Mesenchymal stem cell (in vitro differentiated cells and primary cell): ENCODE data around the gene FAM170B.

Source experiments
- DNase-seq: peaks from one replicate; pipeline ENCODE4 v3.0.0-alpha.2; 2013
- H2AFZ ChIP-seq: one replicate; pipeline ENCODE4 v1.6.1; 2013; ENCODE audit warnings: low read depth, mild to moderate bottlenecking, control low read depth, inconsistent platforms, low read length, moderate library complexity
- H2AK5ac ChIP-seq: 2 replicates; pipeline ENCODE4 v1.6.1; 2013; ENCODE audit warnings: low read length, moderate library complexity, mild to moderate bottlenecking, inconsistent platforms; ENCODE audit not compliant: severe bottlenecking
- H2BK120ac ChIP-seq: one replicate; pipeline ENCODE4 v1.6.1; 2013; ENCODE audit warnings: low read depth, mild to moderate bottlenecking, inconsistent platforms, low read length, moderate library complexity
- H2BK12ac ChIP-seq, 2 experiments: one replicate each; pipeline ENCODE4 v1.6.1; 2013; ENCODE audit warnings: inconsistent platforms in 2 of 2, low read length in 2 of 2, mild to moderate bottlenecking in 2 of 2, moderate library complexity in 2 of 2, control low read depth in 1 of 2
- H2BK15ac ChIP-seq: one replicate; pipeline ENCODE4 v1.6.1; 2013; ENCODE audit warnings: mild to moderate bottlenecking, low read depth, inconsistent platforms; ENCODE audit not compliant: poor library complexity, severe bottlenecking
- H2BK5ac ChIP-seq: 2 replicates; pipeline ENCODE4 v1.6.1; 2013; ENCODE audit warnings: low read depth, mild to moderate bottlenecking, low read length, control low read depth, inconsistent platforms; ENCODE audit not compliant: poor library complexity, severe bottlenecking
- H3K14ac ChIP-seq, 2 experiments: one replicate each; pipeline ENCODE4 v1.6.1; 2013; ENCODE audit warnings: inconsistent platforms in 2 of 2, low read length in 2 of 2, control low read depth in 1 of 2, mild to moderate bottlenecking in 1 of 2, moderate library complexity in 1 of 2
- H3K18ac ChIP-seq, 2 experiments: one replicate each; pipeline ENCODE4 v1.6.1; 2013; ENCODE audit warnings: inconsistent platforms in 2 of 2, low read length in 2 of 2, control low read depth in 1 of 2, low read depth in 1 of 2, mild to moderate bottlenecking in 1 of 2
- H3K23ac ChIP-seq, 2 experiments: one replicate each; pipeline ENCODE4 v1.6.1; 2013; ENCODE audit warnings: inconsistent platforms in 2 of 2, low read length in 2 of 2, mild to moderate bottlenecking in 2 of 2, moderate library complexity in 2 of 2, control low read depth in 1 of 2
- H3K27ac ChIP-seq: 2 replicates; pipeline ENCODE4 v1.5.1; 2013; ENCODE audit warnings: mild to moderate bottlenecking, moderate library complexity, low read length, control low read depth, inconsistent platforms; ENCODE audit not compliant: poor library complexity, severe bottlenecking
- H3K27me3 ChIP-seq, 2 experiments: 2 replicates each; pipeline versions ENCODE4 v1.6.1 to v1.7.0; 2013; ENCODE audit warnings: low read length in 2 of 2, mild to moderate bottlenecking in 2 of 2, moderate library complexity in 2 of 2, control low read depth in 1 of 2, inconsistent platforms in 1 of 2; ENCODE audit not compliant: control insufficient read depth in 1 of 2, insufficient read depth in 1 of 2
- H3K36me3 ChIP-seq, 2 experiments: 2 replicates each; pipeline versions ENCODE4 v1.6.1 to v1.7.0; 2013; ENCODE audit warnings: low read length in 2 of 2, control low read depth in 1 of 2, inconsistent platforms in 1 of 2, low read depth in 1 of 2, mild to moderate bottlenecking in 1 of 2; ENCODE audit not compliant: insufficient read depth in 2 of 2, control insufficient read depth in 1 of 2
- H3K4ac ChIP-seq, 2 experiments: one replicate each; pipeline ENCODE4 v1.6.1; 2013; ENCODE audit warnings: inconsistent platforms in 2 of 2, low read length in 2 of 2, mild to moderate bottlenecking in 2 of 2, moderate library complexity in 2 of 2, control low read depth in 1 of 2, low read depth in 1 of 2
- H3K4me1 ChIP-seq: 2 replicates; pipeline ENCODE4 v1.6.1; 2013; ENCODE audit warnings: low read depth, low read length, control low read depth; ENCODE audit not compliant: control insufficient read depth, insufficient read depth
- H3K4me2 ChIP-seq: 2 replicates; pipeline ENCODE4 v1.6.1; 2013; ENCODE audit warnings: low read length, mild to moderate bottlenecking, inconsistent platforms; ENCODE audit not compliant: poor library complexity, severe bottlenecking
- H3K4me3 ChIP-seq, 2 experiments: 2 replicates each; pipeline versions ENCODE4 v1.5.1 to v1.7.0; 2013; ENCODE audit warnings: low read length in 2 of 2, mild to moderate bottlenecking in 2 of 2, control low read depth in 1 of 2, low read depth in 1 of 2; ENCODE audit not compliant: insufficient read depth in 1 of 2
- H3K79me1 ChIP-seq: replicated peaks from 2 replicates; pipeline ENCODE4 v1.6.1; 2013; ENCODE audit warnings: mild to moderate bottlenecking, control low read depth, low read length, inconsistent platforms; ENCODE audit not compliant: poor library complexity, severe bottlenecking
- H3K9ac ChIP-seq: 2 replicates; pipeline ENCODE4 v1.7.0; 2013; ENCODE audit warnings: mild to moderate bottlenecking, low read length, moderate library complexity
- H3K9me3 ChIP-seq: 2 replicates; pipeline ENCODE4 v1.7.0; 2013; ENCODE audit warnings: mild to moderate bottlenecking, low read length; ENCODE audit not compliant: control insufficient read depth
- H4K8ac ChIP-seq: one replicate; pipeline ENCODE4 v1.6.1; 2013; ENCODE audit warnings: inconsistent platforms, mild to moderate bottlenecking, low read length, moderate library complexity
- H4K91ac ChIP-seq: one replicate; pipeline ENCODE4 v1.6.1; 2013; ENCODE audit warnings: mild to moderate bottlenecking, low read length, inconsistent platforms
- WGBS: methylation state at CpG from one replicate; pipeline ENCODE4 v1.1.7; 2013; ENCODE audit warnings: mixed read lengths; 5-methylcytosine and 5-hydroxymethylcytosine counted together

The FAM170B gene

DNA sequence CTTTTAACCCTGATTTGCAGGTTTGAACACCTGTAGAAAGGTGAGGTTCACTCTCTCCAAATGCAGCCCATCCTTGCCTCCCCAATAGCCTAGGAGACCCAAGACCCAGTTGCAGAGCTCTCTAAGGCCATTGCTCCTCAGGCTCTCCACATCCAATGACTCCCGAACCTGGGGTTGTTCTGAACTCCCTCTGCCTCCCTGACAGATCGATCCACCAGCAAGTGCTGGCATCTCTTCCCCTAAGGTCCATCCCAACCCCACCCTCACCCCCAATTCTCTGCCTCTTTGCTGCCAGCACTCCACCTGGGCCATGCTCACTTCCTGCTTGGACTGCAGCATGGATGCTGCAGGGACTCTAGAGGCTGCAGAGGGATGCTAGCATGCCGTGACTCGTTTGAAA is 19.3 kb upstream of the FAM170B start:
- Histone ChIP-seq H3K9me3 (no peaks in the 10 kb centered on the region), H2AFZ (no peak overlapping the region), H2BK5ac (no peak overlapping the region), H2BK12ac (no peak overlapping the region), H3K27ac (no peak overlapping the region), H2BK15ac (no peak overlapping the region), H2AK5ac (no peak overlapping the region), H3K9ac (no peak overlapping the region), H4K8ac (no peak overlapping the region), H3K79me1 (no peaks in the 10 kb centered on the region), H3K23ac (no peak overlapping the region), H3K4ac (no peak overlapping the region), H2BK120ac (no peak overlapping the region), H3K4me1 (peaks cover 2% of the 10 kb centered on the region), H4K91ac (no peak overlapping the region), H3K27me3 (peaks cover 0 to 7% of the 10 kb centered on the region in 2 experiments), H3K18ac (no peak overlapping the region), H3K4me3 (no peak overlapping the region), H3K36me3 (no peaks in the 10 kb centered on the region), H3K4me2 (no peak overlapping the region), H3K14ac (no peak overlapping the region)
- WGBS, result 84% methylated on average over 4 of the region's 4 CpGs
- no peak for DNase-seq

DNA sequence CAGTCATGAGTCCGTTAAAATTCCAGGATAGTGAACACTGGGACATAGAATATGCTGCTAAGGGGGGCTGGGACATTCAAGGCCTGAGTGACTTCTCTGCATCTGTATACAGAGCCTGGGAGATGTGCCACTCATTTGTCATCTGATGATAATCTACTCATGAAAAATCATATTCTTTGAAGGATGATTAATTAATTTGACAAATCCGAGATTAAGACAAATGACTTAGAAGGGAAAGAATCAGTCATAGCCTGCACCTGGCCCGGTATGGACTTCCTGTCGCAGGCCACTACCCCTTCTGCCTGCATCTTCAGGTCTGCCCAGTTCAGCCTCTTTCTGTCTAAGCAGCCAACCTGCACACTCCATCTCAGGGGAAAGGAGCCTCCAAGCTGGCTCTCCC is 18.8 kb upstream of the FAM170B start:
- no peak overlapping the region for H3K4me3 ChIP-seq
- no peak overlapping the region for H2BK5ac ChIP-seq
- H3K27me3 ChIP-seq, result peaks cover 0 to 7% of the 10 kb centered on the region in 2 experiments
- H3K18ac ChIP-seq, result no peak overlapping the region
- H2BK15ac ChIP-seq, result no peak overlapping the region
- no peak overlapping the region for H3K23ac ChIP-seq
- H3K9me3 ChIP-seq, result peaks cover under 1% of the 10 kb centered on the region
- H3K36me3 ChIP-seq, result no peaks in the 10 kb centered on the region
- H3K27ac ChIP-seq, result no peak overlapping the region
- H3K14ac ChIP-seq, result no peak overlapping the region
- no peak overlapping the region for H2BK120ac ChIP-seq
- WGBS, result 91% methylated on average over 4 of the region's 4 CpGs
- no peak overlapping the region for H4K8ac ChIP-seq
- no peak overlapping the region for H4K91ac ChIP-seq
- no peak overlapping the region for H2BK12ac ChIP-seq
- H3K4me2 ChIP-seq, result no peak overlapping the region
- no peak for DNase-seq
- no peak overlapping the region for H2AK5ac ChIP-seq
- H2AFZ ChIP-seq, result no peak overlapping the region
- H3K4ac ChIP-seq, result no peak overlapping the region
- H3K4me1 ChIP-seq, result peaks cover 2% of the 10 kb centered on the region
- no peak overlapping the region for H3K9ac ChIP-seq
- H3K79me1 ChIP-seq, result no peaks in the 10 kb centered on the region

DNA sequence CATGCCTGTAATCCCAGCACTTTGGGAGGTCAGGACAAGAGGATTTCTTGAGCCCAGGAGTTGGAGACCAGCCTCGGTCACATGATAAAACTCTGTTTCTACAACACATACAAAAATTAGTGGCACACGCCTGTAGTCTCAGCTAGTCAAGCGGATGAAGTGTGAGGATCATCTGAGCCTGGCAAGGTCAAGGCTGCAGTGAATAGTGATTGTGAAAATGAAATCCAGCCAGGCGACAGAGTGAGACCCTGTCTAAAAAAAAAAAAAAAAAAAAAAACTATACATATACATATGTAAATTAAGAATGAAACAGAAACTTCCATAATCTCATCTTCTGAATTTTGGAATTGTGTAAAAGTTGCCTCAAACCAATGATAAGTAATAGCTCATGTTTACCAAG is 18.2 kb upstream of the FAM170B start:
- no peaks in the 10 kb centered on the region for H3K79me1 ChIP-seq
- no peak overlapping the region for H2AFZ ChIP-seq
- H3K4ac ChIP-seq, result no peak overlapping the region
- H3K4me3 ChIP-seq, result no peak overlapping the region
- no peak overlapping the region for H3K18ac ChIP-seq
- H3K9ac ChIP-seq, result no peak overlapping the region
- no peak overlapping the region for H3K27ac ChIP-seq
- H4K91ac ChIP-seq, result no peak overlapping the region
- no peak overlapping the region for H3K23ac ChIP-seq
- no peak overlapping the region for H2AK5ac ChIP-seq
- no peak overlapping the region for H2BK5ac ChIP-seq
- no peak overlapping the region for H3K4me2 ChIP-seq
- H3K14ac ChIP-seq, result no peak overlapping the region
- H2BK12ac ChIP-seq, result no peak overlapping the region
- no peak overlapping the region for H2BK120ac ChIP-seq
- H3K9me3 ChIP-seq, result peaks cover 3% of the 10 kb centered on the region
- no peaks in the 10 kb centered on the region for H3K36me3 ChIP-seq
- H2BK15ac ChIP-seq, result no peak overlapping the region
- 80% methylated on average over 1 of the region's 4 CpGs for WGBS
- no peak for DNase-seq
- peaks cover 0 to 7% of the 10 kb centered on the region in 2 experiments for H3K27me3 ChIP-seq
- peaks cover 2% of the 10 kb centered on the region for H3K4me1 ChIP-seq
- no peak overlapping the region for H4K8ac ChIP-seq

DNA sequence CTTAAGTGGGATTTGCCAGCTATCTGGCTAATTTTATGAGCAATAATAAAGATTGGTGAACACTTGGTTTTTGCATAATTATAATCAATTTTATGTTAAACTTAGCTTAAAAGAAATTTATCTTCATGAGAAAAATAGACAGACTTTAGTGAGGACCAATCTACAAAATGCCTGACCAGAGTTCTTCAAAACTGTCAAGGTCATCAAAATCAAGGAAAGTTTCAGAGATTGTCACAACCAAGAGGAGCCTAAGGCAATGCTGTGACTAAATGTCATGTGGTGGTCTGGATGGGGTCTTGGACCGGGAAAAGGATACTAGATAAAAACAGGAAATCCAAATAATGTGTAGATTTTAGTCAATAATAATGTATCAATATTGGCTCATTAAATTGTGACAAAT is 17.7 kb upstream of the FAM170B start:
- no peaks in the 10 kb centered on the region for H3K36me3 ChIP-seq
- H3K4me2 ChIP-seq, result no peak overlapping the region
- no peak overlapping the region for H3K27ac ChIP-seq
- H4K91ac ChIP-seq, result no peak overlapping the region
- H3K27me3 ChIP-seq, result peaks cover 0 to 7% of the 10 kb centered on the region in 2 experiments
- peaks cover 3% of the 10 kb centered on the region for H3K9me3 ChIP-seq
- no peak for DNase-seq
- no peak overlapping the region for H2BK15ac ChIP-seq
- H4K8ac ChIP-seq, result no peak overlapping the region
- no peak overlapping the region for H3K18ac ChIP-seq
- peaks cover 2% of the 10 kb centered on the region for H3K4me1 ChIP-seq
- no peak overlapping the region for H2BK12ac ChIP-seq
- H2BK120ac ChIP-seq, result no peak overlapping the region
- WGBS, result no CpG with 5 or more reads among the region's 1 CpG
- H2AK5ac ChIP-seq, result no peak overlapping the region
- no peak overlapping the region for H3K23ac ChIP-seq
- H3K14ac ChIP-seq, result no peak overlapping the region
- H2AFZ ChIP-seq, result no peak overlapping the region
- H3K9ac ChIP-seq, result no peak overlapping the region
- H3K79me1 ChIP-seq, result no peaks in the 10 kb centered on the region
- H3K4ac ChIP-seq, result no peak overlapping the region
- H3K4me3 ChIP-seq, result no peak overlapping the region
- no peak overlapping the region for H2BK5ac ChIP-seq
